RPMI7951 (cell line): Measurements from ENCODE around the gene RBBP5. TPM values are rescaled to one million over a fixed set of nuclear protein-coding genes. Genes with fewer than 3 reads are reported as not detected.

Experiments used
- DNase-seq: peaks from one replicate; pipeline ENCODE4 v3.0.0-alpha.2; 2012; ENCODE audit warnings: low read depth
- total RNA-seq: library from RNA; depleted of rRNA; stranded (reverse); fragments of >200 nt; shearing (Covaris generic); gene quantifications from 2 replicates; pipeline ENCODE4 v1.2.3, GENCODE V29; 2014

RBBP5 gene
- total RNA-seq, 1 experiment from 2014 or later = 15.6 TPM

GRCh38 chr1:205058853-205059252 lies 62.9 kb downstream of the RBBP5 start:
- no peak for DNase-seq

GRCh38 chr1:205057808-205058575 lies 63.8 kb downstream of the RBBP5 start:
- no peak for DNase-seq

- no peak for DNase-seq
These were observed 64.7 kb downstream of the RBBP5 start for GRCh38 chr1:205056956-205057568.

GRCh38 chr1:205056188-205056611 lies 65.6 kb downstream of the RBBP5 start:
- DNase-seq = no peak

GRCh38 chr1:205054013-205054412 lies 67.8 kb downstream of the RBBP5 start:
- DNase-seq = no peak

GRCh38 chr1:205053296-205053695 lies 68.5 kb downstream of the RBBP5 start:
- DNase-seq = no peak

- DNase-seq = no peak
These were observed 69.1 kb downstream of the RBBP5 start for GRCh38 chr1:205052690-205053089.

GRCh38 chr1:205049479-205049878 lies 72.3 kb downstream of the RBBP5 start:
- no peak for DNase-seq

GRCh38 chr1:205048382-205048781 lies 73.4 kb downstream of the RBBP5 start:
- DNase-seq = no peak

- no peak for DNase-seq
These were observed 74.0 kb downstream of the RBBP5 start for GRCh38 chr1:205047764-205048231.

- DNase-seq = no peak
These were observed 74.9 kb downstream of the RBBP5 start for GRCh38 chr1:205046870-205047269.

- DNase-seq = no peak
These were observed 76.6 kb downstream of the RBBP5 start for GRCh38 chr1:205045146-205045545.

- no peak for DNase-seq
These were observed 77.0 kb downstream of the RBBP5 start for GRCh38 chr1:205044741-205045140.

GRCh38 chr1:205043866-205044265 lies 77.9 kb downstream of the RBBP5 start:
- DNase-seq = no peak

GRCh38 chr1:205042911-205043806 lies 78.6 kb downstream of the RBBP5 start, which contains the start of gene CNTN2:
CNTN2 (plus strand) TSS chr1:205043212; CDS start chr1:205053186, 9,974 bp downstream.
- no peak for DNase-seq

- no peak for DNase-seq
These were observed 79.5 kb downstream of the RBBP5 start for GRCh38 chr1:205041998-205042910.

GRCh38 chr1:205041001-205041715 lies 80.6 kb downstream of the RBBP5 start:
- no peak for DNase-seq

- DNase-seq = no peak
These were observed 83.5 kb downstream of the RBBP5 start for GRCh38 chr1:205038132-205038786.

GRCh38 chr1:205037539-205037938 lies 84.2 kb downstream of the RBBP5 start:
- DNase-seq = no peak
